Spleen (tissue), 7 donors: ENCODE results near the gene C9.

Experiments
- POLR2A ChIP-seq, 3 donors: fragments of 450-650 bp; IDR thresholded peaks; one replicate each; pipeline ENCODE4 v1.5.1; 2017; ENCODE audit warnings: antibody characterized with exemption in 3 of 3, mild to moderate bottlenecking in 1 of 3
- POLR2AphosphoS5 ChIP-seq, 3 donors: sonication (generic); formaldehyde crosslinking; IDR thresholded peaks; one replicate each; pipeline ENCODE4 v1.5.1; 2017; ENCODE audit warnings: antibody characterized with exemption in 3 of 3
- TF ChIP-seq, protein P1 (sequence below), 11 experiments: fragments of 200-600 bp in 7 of 11; fragments of 450-650 bp in 4 of 11; sonication (generic) in 4 of 11; IDR thresholded peaks in 8 of 11; conservative IDR thresholded peaks in 3 of 11; 1 replicate in 7 of 11; 2 replicates in 4 of 11; pipeline versions ENCODE4 v1.4.0 to v1.8.0; 2016 to 2021; ENCODE audit warnings: antibody characterized with exemption in 11 of 11, inconsistent platforms in 4 of 11, mild to moderate bottlenecking in 1 of 11
- donor health status: DM: no; HTN: no; CAD: no; lungs with moderate emphysema.
- donor health status: DM: no; HTN: no; CAD: no.
- donor health status: DM: no; HTN: no; CAD: no.

DNA sequence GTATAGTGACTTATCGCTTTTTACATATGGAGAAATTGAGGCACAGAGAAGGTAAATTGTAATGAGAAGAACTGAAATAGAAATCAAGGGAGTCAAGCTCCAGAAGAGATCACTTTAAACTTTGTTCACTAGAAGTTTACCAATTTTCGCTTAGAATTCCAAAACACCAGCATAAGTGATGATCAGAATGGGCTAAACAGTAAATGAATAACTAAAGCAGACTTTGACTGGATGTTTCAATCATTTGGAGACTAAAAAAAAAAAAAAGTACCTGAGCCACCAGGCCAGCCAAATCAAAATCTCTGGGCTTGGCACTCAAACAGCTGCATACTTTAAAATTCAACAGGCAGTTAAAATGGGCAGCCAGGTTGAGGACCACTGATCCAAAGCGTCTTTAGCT, 106.7 kb downstream of the C9 start:
- TF ChIP-seq POLR2A (IDR thresholded peaks at IDR 0.05) = no peak
- TF ChIP-seq, protein P1, sequence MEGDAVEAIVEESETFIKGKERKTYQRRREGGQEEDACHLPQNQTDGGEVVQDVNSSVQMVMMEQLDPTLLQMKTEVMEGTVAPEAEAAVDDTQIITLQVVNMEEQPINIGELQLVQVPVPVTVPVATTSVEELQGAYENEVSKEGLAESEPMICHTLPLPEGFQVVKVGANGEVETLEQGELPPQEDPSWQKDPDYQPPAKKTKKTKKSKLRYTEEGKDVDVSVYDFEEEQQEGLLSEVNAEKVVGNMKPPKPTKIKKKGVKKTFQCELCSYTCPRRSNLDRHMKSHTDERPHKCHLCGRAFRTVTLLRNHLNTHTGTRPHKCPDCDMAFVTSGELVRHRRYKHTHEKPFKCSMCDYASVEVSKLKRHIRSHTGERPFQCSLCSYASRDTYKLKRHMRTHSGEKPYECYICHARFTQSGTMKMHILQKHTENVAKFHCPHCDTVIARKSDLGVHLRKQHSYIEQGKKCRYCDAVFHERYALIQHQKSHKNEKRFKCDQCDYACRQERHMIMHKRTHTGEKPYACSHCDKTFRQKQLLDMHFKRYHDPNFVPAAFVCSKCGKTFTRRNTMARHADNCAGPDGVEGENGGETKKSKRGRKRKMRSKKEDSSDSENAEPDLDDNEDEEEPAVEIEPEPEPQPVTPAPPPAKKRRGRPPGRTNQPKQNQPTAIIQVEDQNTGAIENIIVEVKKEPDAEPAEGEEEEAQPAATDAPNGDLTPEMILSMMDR (IDR thresholded peaks at IDR 0.05 in 8 of 11, conservative IDR thresholded peaks at IDR 0.05 in 3 of 11) = no peak
- TF ChIP-seq POLR2AphosphoS5 (IDR thresholded peaks at IDR 0.05) = no peak
